GM19035 (cell line): Measurements from ENCODE around the gene MELTF.

Experiments
- ATAC-seq: cut with Tn5 transposase; IDR thresholded peaks from one replicate; pipeline ENCODE4 v1.9.1; 2021; ENCODE audit not compliant: unreplicated experiment

Gene MELTF

GRCh38 chr3:197010556-197011351, 18.9 kb downstream of the MELTF start:
- ATAC-seq: no peak

- no peak for ATAC-seq
Observed at GRCh38 chr3:197009532-197010019, 20.0 kb downstream of the MELTF start.

GRCh38 chr3:197008436-197009209, 21.0 kb downstream of the MELTF start:
- no peak for ATAC-seq

GRCh38 chr3:197007953-197008352, 21.7 kb downstream of the MELTF start:
- no peak for ATAC-seq

GRCh38 chr3:197007296-197007940, 22.2 kb downstream of the MELTF start:
- ATAC-seq: no peak

GRCh38 chr3:197006860-197007259, 22.8 kb downstream of the MELTF start:
- ATAC-seq: no peak

- ATAC-seq: no peak
Observed at GRCh38 chr3:197006446-197006845, 23.2 kb downstream of the MELTF start.

GRCh38 chr3:197003461-197004385, 25.9 kb downstream of the MELTF start:
- peak; percentile 7 for ATAC-seq

- peak; percentile 66 for ATAC-seq
Observed at GRCh38 chr3:197002701-197003454, 26.7 kb downstream of the MELTF start.

GRCh38 chr3:197001972-197002700, 27.5 kb downstream of the MELTF start:
- ATAC-seq: peak; percentile 18

GRCh38 chr3:197001106-197001971, 28.3 kb downstream of the MELTF start:
- ATAC-seq: no peak

GRCh38 chr3:197000211-197000610, 29.4 kb downstream of the MELTF start:
- ATAC-seq: no peak

GRCh38 chr3:196998966-196999760, 30.5 kb downstream of the MELTF start:
- ATAC-seq: no peak

- ATAC-seq: no peak
Observed at GRCh38 chr3:196997311-196997710, 32.3 kb downstream of the MELTF start.

GRCh38 chr3:196996454-196997265, 33.0 kb downstream of the MELTF start:
- no peak for ATAC-seq

GRCh38 chr3:196995646-196996355, 33.8 kb downstream of the MELTF start:
- ATAC-seq: no peak
